ENCODE measurements around the gene CSTF3.

The CSTF3 gene

GRCh38 chr11:33040033-33040861, 121.0 kb downstream of the CSTF3 start:
- no peak for DNase-seq

- DNase-seq, result peak; percentile 99
Observed at GRCh38 chr11:33039274-33040032, 121.8 kb downstream of the CSTF3 start, which contains the start of gene TCP11L1. TCP11L1 (plus strand) TSS chr11:33039572; CDS start chr11:33043774, 4,202 bp downstream.

GRCh38 chr11:33035011-33035410, 126.3 kb downstream of the CSTF3 start:
- no peak for DNase-seq
